Loucy (cell line): ENCODE data around the gene USP9Y.
"Not testable (repeated sequence)": the region's sequence is repeated elsewhere in the genome, so short reads cannot be mapped to it uniquely, and the experiment has no call there.

Experiments
- H2AFZ ChIP-seq: fragments of 200-600 bp; sonication (generic); 2 replicates; pipeline ENCODE4 v1.6.0; 2016; ENCODE audit warnings: antibody characterized with exemption, mild to moderate bottlenecking, low read length, moderate library complexity
- H3F3A ChIP-seq: fragments of 200-600 bp; 2 replicates; pipeline ENCODE4 v1.6.0; 2016; ENCODE audit warnings: antibody characterized with exemption, low read depth, mild to moderate bottlenecking
- H3K27me3 ChIP-seq: fragments of 200-600 bp; sonication (generic); 2 replicates; pipeline ENCODE4 v1.6.1; 2014; ENCODE audit warnings: low read length, mild to moderate bottlenecking; ENCODE audit not compliant: insufficient read depth, poor library complexity, severe bottlenecking
- H3K36me3 ChIP-seq: fragments of 200-600 bp; sonication (generic); 2 replicates; pipeline ENCODE4 v1.6.1; 2016; ENCODE audit warnings: low read length; ENCODE audit not compliant: insufficient read depth
- H3K4me1 ChIP-seq: fragments of 200-600 bp; sonication (generic); 2 replicates; pipeline ENCODE4 v1.5.1; 2014; ENCODE audit warnings: low read length, mild to moderate bottlenecking; ENCODE audit not compliant: insufficient read depth, poor library complexity, severe bottlenecking
- H3K4me2 ChIP-seq: fragments of 200-600 bp; sonication (generic); 2 replicates; pipeline ENCODE4 v1.6.0; 2014; ENCODE audit warnings: antibody characterized with exemption, low read length, low read depth, mild to moderate bottlenecking; ENCODE audit not compliant: poor library complexity, severe bottlenecking
- H3K4me3 ChIP-seq: fragments of 200-600 bp; sonication (generic); 2 replicates; pipeline ENCODE4 v1.5.1; 2014; ENCODE audit warnings: low read length, mild to moderate bottlenecking, mixed read lengths; ENCODE audit not compliant: poor library complexity, severe bottlenecking
- H3K79me2 ChIP-seq: fragments of 200-600 bp; sonication (generic); 2 replicates; pipeline ENCODE4 v1.6.1; 2014; ENCODE audit warnings: low read length; ENCODE audit not compliant: insufficient read depth
- H3K9ac ChIP-seq: fragments of 200-600 bp; sonication (generic); 2 replicates; pipeline ENCODE4 v1.6.0; 2014; ENCODE audit warnings: mild to moderate bottlenecking, low read depth, low read length, moderate library complexity; ENCODE audit not compliant: poor library complexity, severe bottlenecking
- H3K9me2 ChIP-seq: fragments of 200-600 bp; sonication (generic); replicated peaks from 2 replicates; pipeline ENCODE4 v1.6.1; 2016; ENCODE audit warnings: low read depth, low read length, mixed read lengths
- H3K9me3 ChIP-seq: fragments of 200-600 bp; sonication (generic); 2 replicates; pipeline ENCODE4 v1.6.1; 2014; ENCODE audit warnings: mild to moderate bottlenecking, antibody characterized with exemption, low read length, low read depth; ENCODE audit not compliant: insufficient read depth
- H4K20me1 ChIP-seq: fragments of 200-600 bp; sonication (generic); 2 replicates; pipeline ENCODE4 v1.6.0; 2014; ENCODE audit warnings: antibody characterized with exemption, low read length, mild to moderate bottlenecking; ENCODE audit not compliant: insufficient read depth, poor library complexity, severe bottlenecking
- EZH2phosphoT487 ChIP-seq: fragments of 200-600 bp; IDR thresholded peaks from 2 replicates; pipeline ENCODE4 v1.6.1; 2018; ENCODE audit warnings: antibody characterized with exemption, mild to moderate bottlenecking, moderate library complexity, borderline replicate concordance
- TF ChIP-seq, protein P1 (sequence below): fragments of 200-600 bp; sonication (generic); conservative IDR thresholded peaks from 2 replicates; pipeline ENCODE4 v1.5.1; 2014; ENCODE audit warnings: mild to moderate bottlenecking, antibody characterized with exemption, low read length

The USP9Y gene

DNA sequence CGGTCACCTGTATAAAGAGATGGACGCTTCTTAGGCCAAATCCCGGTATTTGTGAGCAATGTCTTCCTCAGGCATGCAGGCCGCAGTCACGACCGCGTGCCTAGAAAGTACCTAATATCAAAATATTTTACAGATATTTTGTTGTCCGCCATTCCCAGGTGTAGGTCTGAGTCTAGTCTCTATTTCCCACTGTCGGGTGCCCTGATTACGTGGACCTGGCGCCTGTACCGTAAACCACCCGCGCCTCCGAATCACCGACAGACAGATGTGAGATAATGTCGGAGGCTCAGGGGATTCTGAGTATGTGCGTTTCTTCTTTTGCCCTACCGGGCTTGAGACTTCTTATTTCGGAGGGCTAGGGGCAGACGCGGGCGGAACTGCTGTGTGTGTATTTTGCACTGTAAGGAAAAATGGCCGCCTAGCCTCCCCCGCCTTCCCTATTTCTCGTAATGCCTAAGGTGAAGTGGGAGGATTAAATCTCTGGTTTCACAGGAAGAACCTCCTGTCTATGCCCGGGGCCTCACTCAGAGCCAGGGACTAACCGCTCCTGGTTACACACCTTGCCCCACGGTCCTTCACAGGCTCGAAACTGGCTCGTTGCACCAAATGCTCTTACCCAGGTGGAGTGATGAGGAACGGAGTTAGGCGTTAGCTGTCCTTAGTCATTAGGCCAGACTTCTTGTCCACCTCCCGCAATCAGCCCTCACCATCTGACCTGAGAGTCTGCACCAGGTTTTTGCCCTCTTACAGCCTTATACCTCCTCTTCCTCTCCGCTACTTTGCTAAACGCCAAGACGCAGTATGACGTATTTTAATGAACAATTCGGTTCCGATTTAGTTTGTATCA is 38.1 kb upstream of the USP9Y start:
- H3K36me3 ChIP-seq, result no peaks in the 10 kb centered on the region
- H3F3A ChIP-seq, result no peaks in the 10 kb centered on the region
- H3K4me1 ChIP-seq, result no peaks in the 10 kb centered on the region
- H3K4me3 ChIP-seq, result no peak overlapping the region
- no peak overlapping the region for H3K9ac ChIP-seq
- no peaks in the 10 kb centered on the region for H4K20me1 ChIP-seq
- no peak for TF ChIP-seq EZH2phosphoT487
- TF ChIP-seq, protein P1, sequence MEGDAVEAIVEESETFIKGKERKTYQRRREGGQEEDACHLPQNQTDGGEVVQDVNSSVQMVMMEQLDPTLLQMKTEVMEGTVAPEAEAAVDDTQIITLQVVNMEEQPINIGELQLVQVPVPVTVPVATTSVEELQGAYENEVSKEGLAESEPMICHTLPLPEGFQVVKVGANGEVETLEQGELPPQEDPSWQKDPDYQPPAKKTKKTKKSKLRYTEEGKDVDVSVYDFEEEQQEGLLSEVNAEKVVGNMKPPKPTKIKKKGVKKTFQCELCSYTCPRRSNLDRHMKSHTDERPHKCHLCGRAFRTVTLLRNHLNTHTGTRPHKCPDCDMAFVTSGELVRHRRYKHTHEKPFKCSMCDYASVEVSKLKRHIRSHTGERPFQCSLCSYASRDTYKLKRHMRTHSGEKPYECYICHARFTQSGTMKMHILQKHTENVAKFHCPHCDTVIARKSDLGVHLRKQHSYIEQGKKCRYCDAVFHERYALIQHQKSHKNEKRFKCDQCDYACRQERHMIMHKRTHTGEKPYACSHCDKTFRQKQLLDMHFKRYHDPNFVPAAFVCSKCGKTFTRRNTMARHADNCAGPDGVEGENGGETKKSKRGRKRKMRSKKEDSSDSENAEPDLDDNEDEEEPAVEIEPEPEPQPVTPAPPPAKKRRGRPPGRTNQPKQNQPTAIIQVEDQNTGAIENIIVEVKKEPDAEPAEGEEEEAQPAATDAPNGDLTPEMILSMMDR, result no peak
- H2AFZ ChIP-seq, result no peak overlapping the region
- H3K9me2 ChIP-seq, result no peaks in the 10 kb centered on the region
- H3K27me3 ChIP-seq, result no peaks in the 10 kb centered on the region
- H3K79me2 ChIP-seq, result no peaks in the 10 kb centered on the region
- H3K9me3 ChIP-seq, result no peaks in the 10 kb centered on the region
- no peak overlapping the region for H3K4me2 ChIP-seq

DNA sequence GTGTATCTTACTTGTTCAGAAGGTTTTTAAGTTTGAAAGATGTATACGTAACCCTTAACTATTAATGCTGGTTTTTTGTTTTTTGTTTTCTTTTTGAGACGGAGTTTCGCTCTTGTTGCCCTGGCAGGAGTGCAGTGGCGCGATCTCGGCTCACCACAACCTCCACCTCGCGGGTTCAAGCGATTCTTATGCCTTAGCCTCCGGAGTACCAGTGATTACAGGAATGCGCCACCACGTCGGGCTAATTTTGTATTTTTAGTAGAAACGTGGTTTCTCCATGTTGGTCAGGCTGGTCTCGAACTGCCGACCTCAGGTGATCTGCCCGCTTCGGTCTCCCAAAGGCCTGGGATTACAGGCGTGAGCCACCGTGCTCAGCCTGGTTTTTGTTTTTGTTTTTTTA is 37.2 kb upstream of the USP9Y start:
- H3K9ac ChIP-seq, H3K9me3 ChIP-seq, H3K36me3 ChIP-seq, H3F3A ChIP-seq, H3K79me2 ChIP-seq, H4K20me1 ChIP-seq, H3K27me3 ChIP-seq, H3K4me3 ChIP-seq, H3K4me1 ChIP-seq, H3K9me2 ChIP-seq, H2AFZ ChIP-seq, H3K4me2 ChIP-seq: not testable (repeated sequence)

DNA sequence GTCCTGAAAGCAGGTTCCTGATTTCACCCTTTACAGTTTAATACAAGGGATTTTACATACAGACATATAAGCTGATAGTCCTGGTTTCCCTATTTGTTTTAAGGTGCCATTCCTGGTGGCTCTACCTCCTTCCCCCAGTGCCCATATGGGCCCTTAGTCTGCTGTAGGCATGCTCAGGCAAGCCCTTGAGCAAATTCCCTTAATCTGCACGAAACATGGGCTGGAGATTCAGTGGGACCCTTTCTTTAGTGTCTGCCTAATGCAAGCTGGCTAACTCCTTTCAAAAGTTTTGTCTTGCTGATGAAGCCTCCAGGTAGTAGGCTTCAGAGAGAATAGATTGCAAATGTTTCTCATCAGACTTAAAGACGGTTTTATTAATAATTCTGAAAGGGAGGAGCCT is 22.9 kb upstream of the USP9Y start:
- Histone ChIP-seq H3K27me3 (no peaks in the 10 kb centered on the region), H3K9ac (no peak overlapping the region), H4K20me1 (no peaks in the 10 kb centered on the region), H3K9me3 (no peaks in the 10 kb centered on the region), H2AFZ (no peak overlapping the region), H3K9me2 (no peaks in the 10 kb centered on the region), H3K4me2 (no peak overlapping the region), H3K36me3 (no peaks in the 10 kb centered on the region), H3K79me2 (no peaks in the 10 kb centered on the region), H3K4me1 (no peaks in the 10 kb centered on the region), H3K4me3 (no peak overlapping the region), H3F3A (no peaks in the 10 kb centered on the region)
- TF ChIP-seq EZH2phosphoT487, result no peak
- TF ChIP-seq, protein P1, result no peak

DNA sequence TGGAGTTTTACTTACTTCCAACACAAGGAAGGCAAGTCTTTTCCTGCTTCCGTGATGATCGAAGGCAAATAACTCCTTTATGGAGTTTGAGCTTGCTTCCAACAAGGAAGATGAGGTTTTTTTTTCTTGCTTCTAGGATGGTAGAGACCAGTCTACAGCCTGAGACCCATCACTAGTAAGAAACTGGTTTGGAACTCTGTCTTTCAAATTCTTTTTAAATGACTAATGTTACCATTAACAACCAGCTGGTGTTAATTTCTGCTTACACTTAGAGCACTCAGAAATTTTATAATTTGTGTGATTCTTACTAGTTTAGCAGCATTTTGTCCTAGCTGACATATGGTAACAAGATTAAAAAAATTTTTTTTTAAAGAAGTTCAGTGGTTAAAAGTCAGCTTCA is 19.5 kb upstream of the USP9Y start:
- no peak for TF ChIP-seq EZH2phosphoT487
- TF ChIP-seq, protein P1, result no peak
- H3K27me3 ChIP-seq, result no peaks in the 10 kb centered on the region
- H3K9ac ChIP-seq, result no peak overlapping the region
- H3K4me3 ChIP-seq, result no peak overlapping the region
- no peaks in the 10 kb centered on the region for H3K9me2 ChIP-seq
- no peaks in the 10 kb centered on the region for H4K20me1 ChIP-seq
- H3K36me3 ChIP-seq, result no peaks in the 10 kb centered on the region
- H3K79me2 ChIP-seq, result no peaks in the 10 kb centered on the region
- no peaks in the 10 kb centered on the region for H3K9me3 ChIP-seq
- no peaks in the 10 kb centered on the region for H3F3A ChIP-seq
- H2AFZ ChIP-seq, result no peak overlapping the region
- no peaks in the 10 kb centered on the region for H3K4me1 ChIP-seq
- H3K4me2 ChIP-seq, result no peak overlapping the region
